Uterus (tissue), 4 donors: Measurements from ENCODE around the gene FCHO2. TPM values are rescaled to one million over a fixed set of nuclear protein-coding genes. Genes with fewer than 3 reads are reported as not detected.

Experiments
- DNase-seq, 2 donors: peaks; one replicate each; pipeline ENCODE4 v3.0.0-alpha.2; 2019 to 2020
- H3K27ac ChIP-seq, 2 donors: fragments of 200-600 bp; sonication (generic); 1 replicate in 1 of 2; 2 replicates in 1 of 2; pipeline ENCODE4 v1.5.1; 2016 to 2018
- H3K27me3 ChIP-seq, 2 donors: fragments of 200-600 bp; sonication (generic); one replicate each; pipeline ENCODE4 v1.5.1; 2018 to 2019; ENCODE audit warnings: control low read depth in 1 of 2
- H3K36me3 ChIP-seq, 2 donors: fragments of 200-600 bp; sonication (generic); one replicate each; pipeline ENCODE4 v1.5.1; 2019; ENCODE audit warnings: control low read depth in 1 of 2
- H3K4me1 ChIP-seq, 2 donors: fragments of 200-600 bp; sonication (generic); one replicate each; pipeline ENCODE4 v1.5.1; 2018 to 2019; ENCODE audit warnings: control low read depth in 1 of 2
- H3K4me3 ChIP-seq, 2 donors: fragments of 200-600 bp; sonication (generic); 1 replicate in 1 of 2; 2 replicates in 1 of 2; pipeline ENCODE4 v1.5.1; 2018 to 2019; ENCODE audit warnings: mild to moderate bottlenecking in 1 of 2
- H3K9me3 ChIP-seq, 2 donors: fragments of 200-600 bp; sonication (generic); one replicate each; pipeline ENCODE4 v1.5.1; 2019; ENCODE audit warnings: control low read depth in 1 of 2
- POLR2A ChIP-seq, 2 donors: fragments of 450-650 bp; IDR thresholded peaks; one replicate each; pipeline ENCODE4 v1.6.1; 2016; ENCODE audit warnings: antibody characterized with exemption in 2 of 2, mild to moderate bottlenecking in 1 of 2, moderate library complexity in 1 of 2
- intact Hi-C: fragments of 100-400 bp; cut with DNase I; formaldehyde crosslinking; loops from one replicate; pipeline ENCODE4 v1.15.1; 2023; ENCODE audit warnings: low total_unique reads
- total RNA-seq, 4 donors: library from RNA; depleted of rRNA in 3 of 4; stranded (reverse); fragments of >200 nt in 3 of 4; gene quantifications; one replicate each; pipeline versions ENCODE4 v1.1.0 to v1.2.4, GENCODE V29; 2014 to 2023
- TF ChIP-seq, protein P1 (sequence below), 4 experiments: fragments of 200-600 bp in 2 of 4; fragments of 450-650 bp in 2 of 4; sonication (generic) in 2 of 4; IDR thresholded peaks; one replicate each; pipeline ENCODE4 v1.5.1; 2016 to 2019; ENCODE audit warnings: antibody characterized with exemption in 4 of 4, mild to moderate bottlenecking in 2 of 4, moderate library complexity in 1 of 4
- donor health status: DM: yes; HTN: yes; CAD: no.

Gene FCHO2
- total RNA-seq, 4 donors from 2014 or later, result 26.8 to 141 (median 57.2) TPM

DNA sequence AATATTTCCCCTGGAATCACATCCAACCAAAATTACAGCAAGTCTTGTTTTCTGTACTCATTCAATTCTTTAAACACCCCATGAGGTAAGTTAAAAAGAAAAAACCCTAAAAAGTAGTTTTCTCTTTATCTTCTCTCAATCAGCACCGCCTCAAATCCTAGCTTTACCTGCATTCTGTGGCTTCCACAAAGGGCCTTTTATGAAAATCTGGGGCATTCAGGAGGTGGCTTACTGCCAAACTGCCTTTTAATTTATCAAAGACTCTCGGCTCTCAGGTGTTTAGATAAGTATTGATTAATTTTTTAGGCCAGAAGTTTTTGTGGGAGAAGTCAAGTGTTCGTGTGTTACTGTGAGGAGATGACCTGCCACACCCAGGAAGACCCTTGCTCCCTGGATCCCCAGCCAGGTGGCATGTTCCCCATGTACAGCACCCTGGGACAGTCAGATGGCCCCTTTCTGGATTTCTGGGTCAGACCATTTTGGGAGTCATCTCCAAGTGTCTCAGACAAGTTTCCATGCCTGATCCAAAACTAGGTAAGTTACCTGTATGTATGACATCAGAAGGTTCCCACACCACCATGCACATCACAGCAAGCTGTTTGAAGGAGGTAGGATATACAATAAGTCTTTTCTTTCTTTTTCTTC, 158.3 kb downstream of the FCHO2 start:
- Histone ChIP-seq H3K27me3 (no peaks in the 10 kb centered on the region), H3K27ac (no peak overlapping the region), H3K36me3 (no peaks in the 10 kb centered on the region), H3K9me3 (no peaks in the 10 kb centered on the region), H3K4me3 (no peak overlapping the region), H3K4me1 (no peaks in the 10 kb centered on the region)
- TF ChIP-seq, protein P1, sequence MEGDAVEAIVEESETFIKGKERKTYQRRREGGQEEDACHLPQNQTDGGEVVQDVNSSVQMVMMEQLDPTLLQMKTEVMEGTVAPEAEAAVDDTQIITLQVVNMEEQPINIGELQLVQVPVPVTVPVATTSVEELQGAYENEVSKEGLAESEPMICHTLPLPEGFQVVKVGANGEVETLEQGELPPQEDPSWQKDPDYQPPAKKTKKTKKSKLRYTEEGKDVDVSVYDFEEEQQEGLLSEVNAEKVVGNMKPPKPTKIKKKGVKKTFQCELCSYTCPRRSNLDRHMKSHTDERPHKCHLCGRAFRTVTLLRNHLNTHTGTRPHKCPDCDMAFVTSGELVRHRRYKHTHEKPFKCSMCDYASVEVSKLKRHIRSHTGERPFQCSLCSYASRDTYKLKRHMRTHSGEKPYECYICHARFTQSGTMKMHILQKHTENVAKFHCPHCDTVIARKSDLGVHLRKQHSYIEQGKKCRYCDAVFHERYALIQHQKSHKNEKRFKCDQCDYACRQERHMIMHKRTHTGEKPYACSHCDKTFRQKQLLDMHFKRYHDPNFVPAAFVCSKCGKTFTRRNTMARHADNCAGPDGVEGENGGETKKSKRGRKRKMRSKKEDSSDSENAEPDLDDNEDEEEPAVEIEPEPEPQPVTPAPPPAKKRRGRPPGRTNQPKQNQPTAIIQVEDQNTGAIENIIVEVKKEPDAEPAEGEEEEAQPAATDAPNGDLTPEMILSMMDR (IDR thresholded peaks at IDR 0.05), result no peak
- no peak for TF ChIP-seq POLR2A (IDR thresholded peaks at IDR 0.05)
- DNase-seq, result no peak
- intact Hi-C loops, result no loop called here

GRCh38 chr5:73115399-73116051, 159.7 kb downstream of the FCHO2 start:
- no peak overlapping the region for H3K4me3 ChIP-seq
- H3K27me3 ChIP-seq, result no peaks in the 10 kb centered on the region
- TF ChIP-seq, protein P1 (IDR thresholded peaks at IDR 0.05), result no peak
- TF ChIP-seq POLR2A (IDR thresholded peaks at IDR 0.05), result no peak
- no peaks in the 10 kb centered on the region for H3K9me3 ChIP-seq
- H3K27ac ChIP-seq, result no peak overlapping the region
- intact Hi-C loops, result no loop called here
- H3K36me3 ChIP-seq, result no peaks in the 10 kb centered on the region
- DNase-seq, result no peak
- H3K4me1 ChIP-seq, result peaks cover 0 to 8% of the 10 kb centered on the region in 2 donors

DNA sequence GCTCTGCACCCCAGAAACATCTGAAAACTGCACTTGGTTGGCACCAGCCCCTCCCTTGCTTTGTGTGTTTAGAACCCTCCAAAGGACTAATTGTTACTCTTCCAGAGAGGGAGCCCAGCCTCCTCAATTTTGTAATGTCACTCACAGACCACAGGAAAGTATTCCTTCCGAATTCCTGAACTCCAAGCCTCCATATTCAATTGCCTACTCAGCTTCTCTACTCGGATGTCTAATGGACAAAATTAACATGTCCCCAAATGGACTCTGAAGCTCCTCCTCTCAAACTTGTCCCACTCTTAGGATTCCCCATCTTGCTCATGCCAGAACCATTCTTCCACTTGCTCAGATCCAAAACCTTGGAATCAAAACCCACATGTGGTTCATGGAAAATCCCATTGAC, 160.7 kb downstream of the FCHO2 start:
- no peaks in the 10 kb centered on the region for H3K9me3 ChIP-seq
- no peaks in the 10 kb centered on the region for H3K36me3 ChIP-seq
- H3K4me3 ChIP-seq, result no peak overlapping the region
- no peak for TF ChIP-seq POLR2A (IDR thresholded peaks at IDR 0.05)
- TF ChIP-seq, protein P1 (IDR thresholded peaks at IDR 0.05), result no peak
- H3K27ac ChIP-seq, result no peak overlapping the region
- DNase-seq, result no peak
- no peaks in the 10 kb centered on the region for H3K27me3 ChIP-seq
- peaks cover 0 to 10% of the 10 kb centered on the region in 2 donors for H3K4me1 ChIP-seq
- intact Hi-C loops, result no loop called here

- Histone ChIP-seq H3K9me3 (no peaks in the 10 kb centered on the region), H3K36me3 (no peaks in the 10 kb centered on the region), H3K4me3 (no peak overlapping the region), H3K27ac (no peak overlapping the region), H3K27me3 (no peaks in the 10 kb centered on the region), H3K4me1 (peaks cover 0 to 10% of the 10 kb centered on the region in 2 donors)
- intact Hi-C loops, result no loop called here
- DNase-seq, result no peak
- no peak for TF ChIP-seq POLR2A (IDR thresholded peaks at IDR 0.05)
- TF ChIP-seq, protein P1 (IDR thresholded peaks at IDR 0.05), result no peak
Measured at GRCh38 chr5:73117088-73117740, 161.4 kb downstream of the FCHO2 start.

DNA sequence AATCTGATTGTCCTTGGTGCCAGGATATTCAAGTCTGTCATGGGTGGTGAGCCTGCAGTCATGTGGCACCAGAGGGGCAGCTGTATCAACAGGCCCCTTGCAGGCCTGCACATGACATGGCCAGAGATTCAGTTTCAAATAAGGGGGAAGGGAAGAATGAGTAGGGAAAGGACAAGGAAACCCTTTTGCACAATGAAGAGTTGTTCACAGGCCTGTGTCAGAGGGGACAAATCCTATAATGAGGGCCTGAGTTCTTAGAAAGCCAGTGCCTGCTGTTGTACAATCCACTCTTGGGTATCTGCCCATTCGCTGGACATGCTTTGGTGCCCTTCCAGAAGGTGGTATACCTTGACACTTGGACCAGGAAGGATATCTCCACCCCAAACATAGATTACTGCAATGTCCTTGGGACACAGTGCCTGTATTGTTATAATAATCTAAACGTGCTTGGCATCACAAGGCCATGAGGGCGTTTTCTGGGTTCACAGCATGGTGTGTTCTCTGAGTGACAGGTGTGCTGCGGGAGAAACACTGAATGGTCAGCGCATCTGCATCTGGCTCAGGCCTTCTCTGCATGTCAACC, 162.6 kb downstream of the FCHO2 start:
- H3K27me3 ChIP-seq, result no peaks in the 10 kb centered on the region
- no peak for TF ChIP-seq POLR2A (IDR thresholded peaks at IDR 0.05)
- TF ChIP-seq, protein P1 (IDR thresholded peaks at IDR 0.05), result no peak
- intact Hi-C loops, result no loop called here
- no peaks in the 10 kb centered on the region for H3K36me3 ChIP-seq
- H3K4me3 ChIP-seq, result no peak overlapping the region
- H3K27ac ChIP-seq, result no peak overlapping the region
- DNase-seq, result no peak
- H3K4me1 ChIP-seq, result peaks cover 0 to 10% of the 10 kb centered on the region in 2 donors
- H3K9me3 ChIP-seq, result no peaks in the 10 kb centered on the region
